ENCODE measurements around the gene PCSK1. TPM values are rescaled to one million over a fixed set of nuclear protein-coding genes. Genes with fewer than 3 reads are reported as not detected.

The PCSK1 gene
- total RNA-seq, 4 donors from 2014 or later = 0.11 to 1.3 (median 1.3) TPM; not detected in 1

DNA sequence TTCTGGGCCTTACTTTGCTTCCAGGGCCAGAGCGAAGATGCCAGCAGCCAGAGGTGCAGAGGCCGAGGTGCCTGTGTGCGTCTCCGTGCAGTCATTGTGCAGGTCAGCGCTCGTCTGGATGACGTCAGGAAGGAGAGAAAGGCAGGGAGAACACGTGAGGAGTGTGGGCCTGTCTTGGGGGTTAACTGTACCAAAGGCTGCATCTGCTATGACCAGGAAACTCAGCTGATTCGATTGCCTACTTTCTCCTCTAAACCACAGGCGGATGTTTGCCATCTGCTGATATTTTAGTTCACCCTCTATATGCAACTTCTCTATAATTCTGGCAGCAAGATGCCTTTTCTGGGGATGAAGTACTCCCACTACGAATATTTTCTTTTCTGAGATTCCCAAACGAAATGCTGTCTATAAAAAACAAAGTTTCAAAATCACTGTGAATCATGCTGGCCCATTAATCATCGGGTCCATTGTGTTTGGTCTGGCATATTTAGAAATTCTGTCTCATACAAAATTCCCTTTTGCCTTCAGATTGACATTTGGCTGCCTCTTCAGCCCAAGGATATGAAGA lies 24.8 kb downstream of the PCSK1 start:
- Histone ChIP-seq H3K27ac (replicated peaks in 1 of 4) (no peak overlapping the region), H3K36me3 (no peaks in the 10 kb centered on the region), H3K9me3 (no peaks in the 10 kb centered on the region), H3K4me3 (no peak overlapping the region), H3K4me1 (no peaks in the 10 kb centered on the region), H3K27me3 (no peaks in the 10 kb centered on the region)
- DNase-seq (ENCODE audit: extremely low spot score) = no peak
- WGBS = 68% methylated on average over 13 of the region's 13 CpGs
- intact Hi-C loops (cut with DNase I) = no loop called here
- TF ChIP-seq POLR2A (IDR thresholded peaks at IDR 0.05; ENCODE audit: low read depth) = no peak
- TF ChIP-seq EP300 (IDR thresholded peaks at IDR 0.05) = no peak
- TF ChIP-seq, protein P1, sequence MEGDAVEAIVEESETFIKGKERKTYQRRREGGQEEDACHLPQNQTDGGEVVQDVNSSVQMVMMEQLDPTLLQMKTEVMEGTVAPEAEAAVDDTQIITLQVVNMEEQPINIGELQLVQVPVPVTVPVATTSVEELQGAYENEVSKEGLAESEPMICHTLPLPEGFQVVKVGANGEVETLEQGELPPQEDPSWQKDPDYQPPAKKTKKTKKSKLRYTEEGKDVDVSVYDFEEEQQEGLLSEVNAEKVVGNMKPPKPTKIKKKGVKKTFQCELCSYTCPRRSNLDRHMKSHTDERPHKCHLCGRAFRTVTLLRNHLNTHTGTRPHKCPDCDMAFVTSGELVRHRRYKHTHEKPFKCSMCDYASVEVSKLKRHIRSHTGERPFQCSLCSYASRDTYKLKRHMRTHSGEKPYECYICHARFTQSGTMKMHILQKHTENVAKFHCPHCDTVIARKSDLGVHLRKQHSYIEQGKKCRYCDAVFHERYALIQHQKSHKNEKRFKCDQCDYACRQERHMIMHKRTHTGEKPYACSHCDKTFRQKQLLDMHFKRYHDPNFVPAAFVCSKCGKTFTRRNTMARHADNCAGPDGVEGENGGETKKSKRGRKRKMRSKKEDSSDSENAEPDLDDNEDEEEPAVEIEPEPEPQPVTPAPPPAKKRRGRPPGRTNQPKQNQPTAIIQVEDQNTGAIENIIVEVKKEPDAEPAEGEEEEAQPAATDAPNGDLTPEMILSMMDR (IDR thresholded peaks at IDR 0.05) = no peak
- no peak for TF ChIP-seq POLR2AphosphoS5 (IDR thresholded peaks at IDR 0.05)

GRCh38 chr5:96407436-96407835 lies 25.6 kb downstream of the PCSK1 start:
- no peak overlapping the region for H3K27ac ChIP-seq (replicated peaks in 1 of 4)
- H3K4me1 ChIP-seq = no peaks in the 10 kb centered on the region
- TF ChIP-seq EP300 (IDR thresholded peaks at IDR 0.05) (no peak), POLR2AphosphoS5 (IDR thresholded peaks at IDR 0.05) (no peak), POLR2A (IDR thresholded peaks at IDR 0.05; ENCODE audit: low read depth) (no peak)
- TF ChIP-seq, protein P1 (IDR thresholded peaks at IDR 0.05) = no peak
- DNase-seq (ENCODE audit: extremely low spot score) = no peak
- no peak overlapping the region for H3K4me3 ChIP-seq
- intact Hi-C loops (cut with DNase I) = no loop called here
- H3K9me3 ChIP-seq = no peaks in the 10 kb centered on the region
- H3K27me3 ChIP-seq = no peaks in the 10 kb centered on the region
- H3K36me3 ChIP-seq = no peaks in the 10 kb centered on the region

- intact Hi-C loops (cut with DNase I) = no loop called here
- WGBS = 91% methylated on average over 3 of the region's 3 CpGs
- no peak for TF ChIP-seq EP300 (IDR thresholded peaks at IDR 0.05)
- TF ChIP-seq POLR2AphosphoS5 (IDR thresholded peaks at IDR 0.05) = no peak
- TF ChIP-seq POLR2A (IDR thresholded peaks at IDR 0.05; ENCODE audit: low read depth) = no peak
- TF ChIP-seq, protein P1 (IDR thresholded peaks at IDR 0.05) = no peak
These were observed 28.7 kb downstream of the PCSK1 start for GRCh38 chr5:96404191-96404867.

GRCh38 chr5:96402500-96402899 lies 30.5 kb downstream of the PCSK1 start:
- Histone ChIP-seq H3K4me3 (no peak overlapping the region), H3K9me3 (no peaks in the 10 kb centered on the region), H3K27ac (replicated peaks in 1 of 4) (no peak overlapping the region), H3K27me3 (no peaks in the 10 kb centered on the region), H3K36me3 (no peaks in the 10 kb centered on the region), H3K4me1 (no peaks in the 10 kb centered on the region)
- WGBS = 93% methylated on average over 5 of the region's 6 CpGs
- no peak for DNase-seq (ENCODE audit: extremely low spot score)
- TF ChIP-seq, protein P1 (IDR thresholded peaks at IDR 0.05) = no peak
- TF ChIP-seq POLR2AphosphoS5 (IDR thresholded peaks at IDR 0.05) (no peak), POLR2A (IDR thresholded peaks at IDR 0.05; ENCODE audit: low read depth) (no peak), EP300 (IDR thresholded peaks at IDR 0.05) (no peak)
- intact Hi-C loops (cut with DNase I) = no loop called here

More at GRCh38 chr5:96404191-96404867, 28.7 kb downstream of the PCSK1 start:
- Histone ChIP-seq H3K27me3 (no peaks in the 10 kb centered on the region), H3K9me3 (no peaks in the 10 kb centered on the region), H3K36me3 (no peaks in the 10 kb centered on the region), H3K4me1 (no peaks in the 10 kb centered on the region), H3K4me3 (no peak overlapping the region), H3K27ac (replicated peaks in 1 of 4) (no peak overlapping the region)
- DNase-seq (ENCODE audit: extremely low spot score) = no peak

Data from esophagus muscularis mucosa (tissue), 4 donors.